Stimulated activated CD8-positive, alpha-beta memory T cell treated with anti-CD3 and anti-CD28 coated beads, Interleukin-4, amount 100 ng/mL, for 4 hours (primary cell): ENCODE measurements around the gene AURKB.
"Not testable (repeated sequence)": the region's sequence is repeated elsewhere in the genome, so short reads cannot be mapped to it uniquely, and the experiment has no call there.

Source experiments
- DNase-seq, 2 donors: peaks; one replicate each; pipeline ENCODE4 v3.0.0-alpha.2; 2020; ENCODE audit warnings: low read depth in 2 of 2, low spot score in 1 of 2

AURKB gene

GRCh38 chr17:8189041-8189710 is 21.2 kb downstream of the AURKB start:
- DNase-seq = no peak

- no peak for DNase-seq
These were observed 22.0 kb downstream of the AURKB start for GRCh38 chr17:8188263-8188839.

GRCh38 chr17:8187517-8188262 is 22.7 kb downstream of the AURKB start:
- peak; percentile 86 to 92 for DNase-seq

GRCh38 chr17:8186787-8187516 is 23.4 kb downstream of the AURKB start:
- DNase-seq = peak; percentile 83 to 89

- no peak for DNase-seq
These were observed 24.0 kb downstream of the AURKB start for GRCh38 chr17:8186446-8186786.

- DNase-seq = peak; percentile 78 to 96
These were observed 24.6 kb downstream of the AURKB start for GRCh38 chr17:8185582-8186445.

- DNase-seq = no peak
These were observed 33.2 kb downstream of the AURKB start for GRCh38 chr17:8176998-8177731.

GRCh38 chr17:8176197-8176940 is 34.0 kb downstream of the AURKB start, which contains the start of gene TMEM107:
TSS of gene TMEM107 (minus strand) at chr17:8176380. CDS start at chr17:8176286, 94 bp downstream.
- peak; percentile 70 for DNase-seq

- no peak for DNase-seq
These were observed 34.6 kb downstream of the AURKB start for GRCh38 chr17:8175795-8176196.

- no peak for DNase-seq
These were observed 36.5 kb downstream of the AURKB start for GRCh38 chr17:8173871-8174322.

GRCh38 chr17:8173056-8173870 is 37.1 kb downstream of the AURKB start:
- DNase-seq = peak in 1 of 2 donors; percentile 68

GRCh38 chr17:8170186-8170585 is 40.2 kb downstream of the AURKB start:
- not testable (repeated sequence) for DNase-seq

GRCh38 chr17:8167526-8167925 is 42.8 kb downstream of the AURKB start:
- no peak for DNase-seq

- no peak for DNase-seq
These were observed 43.6 kb downstream of the AURKB start for GRCh38 chr17:8166731-8167130.

- DNase-seq = no peak
These were observed 45.6 kb downstream of the AURKB start for GRCh38 chr17:8164815-8165131.

- DNase-seq = no peak
These were observed 46.2 kb downstream of the AURKB start for GRCh38 chr17:8163978-8164814.
